Activated naive CD4-positive, alpha-beta T cell treated with Interleukin-2 at 50 U/mL for 16 hours (primary cell): ENCODE results near the gene STPG1.

ENCODE experiments used
- DNase-seq: peaks from one replicate; pipeline ENCODE4 v3.0.0-alpha.2; 2020

The STPG1 gene

DNA sequence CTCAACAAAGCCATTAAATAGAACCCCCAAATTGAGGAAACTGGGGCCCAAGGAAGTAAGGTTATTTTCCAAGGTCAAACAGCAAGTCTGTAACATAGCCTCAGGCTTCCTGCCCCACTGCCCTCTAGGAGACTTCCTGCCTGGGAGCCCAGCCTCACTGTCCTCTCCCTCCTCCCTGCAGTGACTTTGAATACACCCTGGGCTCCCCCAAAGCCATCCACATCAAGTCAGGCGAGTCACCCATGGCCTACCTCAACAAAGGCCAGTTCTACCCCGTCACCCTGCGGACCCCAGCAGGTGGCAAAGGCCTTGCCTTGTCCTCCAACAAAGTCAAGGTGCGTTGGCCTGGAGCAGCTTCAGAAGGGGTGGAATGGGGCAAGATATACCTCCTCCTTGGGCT, 76.1 kb downstream of the STPG1 start:
- DNase-seq, result no peak

DNA sequence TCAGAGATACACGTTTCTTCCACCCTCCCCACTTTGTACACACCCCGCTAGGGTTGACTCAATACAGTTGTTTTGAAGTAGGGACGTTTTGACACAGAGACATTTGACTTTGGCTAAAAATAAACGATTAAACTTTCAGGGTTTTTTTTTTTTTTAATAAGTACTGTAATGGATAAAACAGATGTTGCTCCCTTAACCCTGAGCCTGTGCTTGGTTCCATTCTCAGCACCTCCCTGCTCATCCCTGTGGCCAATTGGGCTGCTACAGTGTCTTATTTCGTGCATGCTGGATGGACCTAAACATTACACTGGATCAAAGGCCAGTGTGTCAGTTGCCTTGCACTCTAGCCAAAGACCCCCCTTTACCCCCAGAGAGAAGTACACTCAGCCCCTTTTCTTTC, 77.5 kb downstream of the STPG1 start:
- DNase-seq, result no peak

DNA sequence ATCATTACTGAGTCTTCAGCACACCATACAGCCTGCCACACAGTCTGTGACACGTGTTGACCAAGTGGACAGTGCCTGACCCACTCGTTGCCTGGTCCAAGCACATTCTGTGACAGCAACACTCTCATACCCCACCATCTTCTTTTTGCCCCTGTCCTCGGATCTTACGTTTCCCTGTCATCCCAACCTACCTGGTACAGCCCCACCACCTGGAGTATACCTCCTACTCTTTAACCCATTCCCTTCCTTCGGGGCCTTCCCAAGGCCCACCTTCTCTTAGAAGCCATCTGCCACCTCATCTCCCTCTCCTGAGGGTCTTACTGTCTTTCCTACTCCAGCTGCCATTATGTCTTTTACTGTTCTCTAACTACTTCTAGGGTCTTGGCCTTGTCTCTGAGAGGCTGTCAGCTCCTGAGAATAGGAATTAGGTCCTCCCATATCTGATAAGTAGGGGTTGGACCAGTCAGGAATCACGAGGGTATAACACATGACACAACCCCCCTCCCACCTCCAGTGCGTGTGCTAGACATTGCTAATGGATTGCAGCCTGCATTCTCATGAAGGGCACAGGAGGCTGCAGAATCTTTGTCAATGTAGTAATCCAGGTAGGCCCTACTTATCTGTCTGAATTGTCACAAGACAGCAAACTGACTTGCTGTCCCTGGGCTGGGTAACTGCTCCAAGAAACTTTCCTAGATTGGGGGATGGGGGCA, 81.5 kb downstream of the STPG1 start:
- DNase-seq, result no peak

DNA sequence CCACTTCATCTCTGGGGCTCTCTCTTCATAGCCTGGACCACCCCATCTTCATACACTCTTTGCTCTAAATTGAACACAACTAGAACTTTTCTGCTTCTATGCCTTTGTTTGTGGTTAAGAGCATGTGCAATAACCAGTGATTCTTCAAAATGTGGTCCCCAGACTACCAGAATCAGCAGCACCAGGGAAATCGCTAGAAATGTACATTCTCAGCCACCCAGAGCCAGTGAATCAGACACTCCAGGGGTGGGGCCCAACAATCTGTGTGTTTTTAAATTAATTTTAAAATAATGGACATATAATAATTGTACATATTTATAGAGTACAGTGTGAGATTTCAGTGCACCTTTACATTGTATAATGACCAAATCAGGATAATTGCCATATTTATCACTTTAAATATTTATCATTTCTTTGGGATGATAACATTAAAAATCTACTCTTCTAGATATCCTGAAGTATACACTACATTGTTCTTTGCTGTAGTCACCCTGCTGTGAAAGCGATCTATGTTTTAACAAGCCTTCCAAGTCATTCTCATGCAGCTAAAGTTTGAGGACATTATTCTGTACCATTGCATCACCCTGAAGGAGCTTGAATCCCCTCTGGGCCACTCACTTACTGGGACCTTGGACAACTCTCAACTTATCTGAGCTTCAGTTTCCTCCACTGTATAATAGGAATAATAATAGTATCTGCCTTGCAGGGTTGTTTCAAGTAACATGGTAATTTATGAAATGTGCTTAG, 83.6 kb downstream of the STPG1 start:
- no peak for DNase-seq

DNA sequence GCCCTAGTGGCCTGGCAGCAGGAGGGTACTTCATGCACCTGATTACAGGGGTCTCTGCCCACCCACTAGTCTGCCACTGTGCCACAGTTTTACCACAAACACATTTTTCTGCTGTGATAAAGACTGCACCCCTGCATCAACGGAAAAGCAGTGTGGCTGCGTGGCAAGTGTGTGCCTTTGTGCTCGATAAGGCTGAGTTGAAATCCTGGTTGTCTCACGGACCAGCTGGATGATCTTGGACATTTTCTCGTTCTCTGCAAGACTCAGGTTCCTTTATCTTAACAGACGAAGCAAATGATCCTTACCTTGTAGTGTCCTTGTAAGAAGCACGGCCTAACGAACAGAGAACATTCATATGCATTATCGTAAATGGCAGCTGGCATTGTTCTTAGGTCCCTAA, 84.3 kb downstream of the STPG1 start:
- no peak for DNase-seq

DNA sequence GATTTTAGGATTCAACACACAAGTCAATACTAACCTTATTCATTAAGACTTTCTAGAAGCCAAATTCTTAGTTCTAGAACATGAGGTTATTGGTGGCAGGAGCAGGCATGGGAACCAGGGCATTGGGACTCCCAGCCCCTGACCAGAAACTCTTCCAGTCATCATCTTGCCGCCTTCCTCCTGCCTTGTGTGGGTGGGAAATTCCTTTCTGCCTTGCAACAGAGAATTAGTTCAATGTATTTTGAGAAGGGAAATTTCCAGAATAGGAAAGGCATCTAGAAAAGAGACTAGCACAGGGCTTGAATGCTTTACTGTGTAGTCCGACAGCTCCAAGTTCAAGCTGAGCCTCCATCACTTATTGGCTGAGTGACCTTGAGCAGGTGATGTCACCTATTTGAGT, 85.7 kb downstream of the STPG1 start:
- no peak for DNase-seq

DNA sequence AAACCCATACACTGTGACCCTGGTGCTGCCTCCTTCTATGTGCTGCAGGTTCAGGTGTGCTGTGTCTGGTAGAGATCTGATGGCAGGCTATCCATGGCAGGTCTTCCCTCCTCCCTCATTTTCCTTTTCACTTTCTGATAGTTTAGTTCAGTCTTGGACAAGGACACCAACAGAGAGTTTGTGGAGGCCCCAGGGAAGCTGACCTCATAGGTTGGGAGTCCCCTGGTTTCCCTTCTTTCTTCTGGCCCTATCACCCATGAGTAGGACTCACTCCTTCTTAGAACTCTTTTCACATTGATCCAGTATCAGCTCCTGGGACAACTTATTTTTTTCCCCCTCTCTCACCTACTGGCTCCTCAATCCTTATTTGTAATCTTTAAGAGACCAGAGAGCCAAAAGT, 86.1 kb downstream of the STPG1 start:
- no peak for DNase-seq

DNA sequence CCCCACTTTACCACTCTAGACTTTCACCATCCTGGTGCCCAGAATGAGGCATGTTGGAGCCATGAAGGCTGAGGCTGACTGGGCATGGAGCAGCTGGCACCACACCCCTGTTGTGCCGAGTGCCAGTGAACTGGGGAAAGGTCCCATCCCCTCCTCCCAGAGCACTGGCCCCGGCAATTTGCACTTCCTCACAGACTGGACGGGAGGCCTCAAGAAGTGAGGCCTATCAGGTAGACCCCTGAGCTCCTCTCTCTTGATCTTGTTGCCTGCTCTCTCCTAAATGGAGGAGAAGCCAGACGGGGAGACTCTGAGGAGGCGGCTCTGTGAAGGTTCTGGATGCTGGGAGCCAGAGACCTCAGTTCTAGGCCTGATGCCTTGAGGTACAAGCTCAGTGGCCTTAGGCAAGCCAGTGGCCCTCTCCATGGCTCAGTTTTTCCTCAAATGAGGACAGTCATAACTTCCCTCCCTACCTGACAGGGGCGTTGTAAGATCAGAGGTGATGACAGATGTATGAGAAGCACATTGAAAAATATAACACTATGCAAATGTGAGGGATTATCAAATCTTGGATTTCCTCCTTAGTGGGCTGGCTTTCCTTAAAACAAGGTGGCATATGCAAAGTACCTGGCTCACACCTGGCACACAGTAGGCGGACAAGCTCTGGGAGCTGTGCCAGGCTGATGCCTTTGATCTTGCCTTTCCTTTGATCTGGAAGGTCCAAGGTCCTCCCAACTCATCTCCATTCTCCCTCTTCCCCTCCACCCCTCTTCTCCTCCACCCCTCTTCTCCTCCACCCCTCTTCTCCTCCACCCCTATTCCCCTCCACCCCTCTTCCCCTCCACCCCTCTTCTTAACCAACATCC, 87.8 kb downstream of the STPG1 start:
- no peak for DNase-seq

DNA sequence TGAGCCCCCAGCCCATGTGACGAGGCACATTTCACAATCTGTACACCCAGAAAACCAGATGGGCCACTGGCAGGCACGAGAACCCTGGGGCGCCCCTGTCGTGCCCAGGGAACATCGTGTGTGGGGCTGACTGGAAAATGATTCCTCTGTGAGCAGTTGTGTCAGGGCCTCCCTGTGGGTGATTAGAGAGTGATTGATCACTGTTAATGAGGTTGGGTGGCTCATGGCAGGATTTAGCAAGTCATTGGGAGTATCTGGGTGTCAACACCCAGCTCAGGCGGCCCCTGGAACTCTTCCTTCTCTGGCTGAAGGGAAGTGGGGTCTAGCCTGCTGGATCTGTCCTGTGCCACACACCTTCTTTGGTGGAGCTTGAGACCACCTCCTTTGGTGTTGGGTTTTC, 88.7 kb downstream of the STPG1 start:
- no peak for DNase-seq

DNA sequence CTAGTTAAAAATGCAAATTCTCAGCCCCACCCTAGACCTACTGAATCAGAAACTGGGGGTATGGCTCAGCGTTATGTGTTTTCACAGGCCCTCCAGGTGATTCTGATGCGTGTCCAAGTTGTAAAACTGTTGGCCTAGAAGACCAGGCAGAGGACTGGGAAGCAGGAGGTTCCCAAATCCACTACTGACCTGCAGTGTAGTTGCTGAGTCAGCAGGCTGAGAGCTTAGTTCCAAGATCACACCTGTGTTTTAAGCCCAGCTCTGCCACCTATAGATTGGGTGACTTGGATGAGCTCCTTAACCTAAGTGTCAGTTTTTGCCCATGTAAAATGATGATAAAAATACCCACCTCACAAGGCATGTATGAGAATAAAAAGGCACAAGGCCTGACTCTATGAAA, 90.3 kb downstream of the STPG1 start:
- DNase-seq, result no peak

DNA sequence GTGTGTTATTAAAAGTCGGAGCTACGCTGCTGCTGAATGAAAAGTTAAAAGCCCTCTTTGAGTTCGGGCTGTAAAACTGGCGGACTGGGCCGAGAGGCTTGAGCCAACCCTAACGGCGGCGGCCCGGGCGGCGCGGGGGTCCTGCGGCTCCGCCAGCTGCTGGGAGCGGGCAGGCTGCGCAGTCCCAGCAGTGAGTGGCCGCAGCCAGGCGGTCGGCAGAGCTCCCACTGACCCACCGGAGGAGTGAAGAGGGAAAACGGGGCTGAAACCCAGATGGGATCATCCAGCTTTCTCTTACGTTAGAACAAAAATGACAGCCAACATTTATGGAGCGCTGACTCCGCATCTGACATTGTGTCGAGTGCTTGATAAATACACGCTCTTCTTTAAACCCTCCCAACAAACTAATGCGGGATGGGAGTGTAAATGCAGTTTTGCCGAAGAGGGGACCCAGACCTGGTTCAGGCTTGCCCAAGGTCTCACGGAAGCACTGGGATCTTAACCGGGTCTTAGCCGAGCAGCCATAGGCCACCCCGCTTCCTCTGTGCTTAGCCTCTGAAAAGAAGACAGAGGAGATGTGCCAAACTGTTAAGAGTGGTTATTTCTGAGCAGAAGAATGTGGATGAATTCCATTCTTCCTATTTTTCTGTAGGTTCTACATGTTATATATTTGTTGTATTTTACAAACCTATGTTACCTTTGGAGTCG, 91.0 kb downstream of the STPG1 start:
- no peak for DNase-seq

DNA sequence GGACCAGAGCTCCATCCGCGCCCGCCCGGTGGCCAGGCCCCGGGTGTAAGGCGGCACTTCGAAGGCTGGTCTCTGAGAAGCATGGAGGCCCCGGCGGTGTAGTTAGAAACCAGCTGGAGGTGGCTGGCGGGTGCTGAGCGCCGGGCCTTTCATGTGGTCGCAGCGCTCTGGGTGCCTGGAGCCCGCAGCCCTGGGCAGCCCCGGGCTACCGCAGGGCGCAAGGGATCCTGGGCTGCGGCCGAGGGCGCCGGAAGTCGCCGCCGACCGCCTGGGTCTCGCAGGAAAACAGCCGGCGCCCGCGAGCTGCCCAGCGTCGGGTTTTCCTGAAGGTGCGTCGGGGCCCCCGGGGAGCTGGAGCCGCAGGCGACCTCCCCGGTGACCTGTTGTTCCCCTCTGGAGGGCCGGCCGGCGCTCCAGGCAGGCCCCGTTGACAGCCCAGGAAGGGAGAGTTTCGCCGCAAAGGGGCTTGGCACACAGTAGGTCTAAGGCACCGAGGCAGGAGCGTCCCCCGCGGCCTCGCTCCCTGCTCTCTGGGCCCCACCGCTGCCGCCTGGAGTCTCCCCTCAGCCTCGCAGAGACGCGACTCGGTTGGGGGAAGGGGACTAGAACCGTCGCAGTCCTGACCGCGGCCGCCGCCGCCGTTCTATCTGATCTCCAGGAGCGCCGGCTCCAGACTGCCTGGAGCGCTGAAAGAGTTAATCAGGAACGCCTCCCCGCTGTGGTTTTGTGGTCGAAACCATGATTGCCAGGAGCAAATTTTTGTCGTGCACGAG, 91.7 kb downstream of the STPG1 start:
- peak; percentile 76 for DNase-seq

DNA sequence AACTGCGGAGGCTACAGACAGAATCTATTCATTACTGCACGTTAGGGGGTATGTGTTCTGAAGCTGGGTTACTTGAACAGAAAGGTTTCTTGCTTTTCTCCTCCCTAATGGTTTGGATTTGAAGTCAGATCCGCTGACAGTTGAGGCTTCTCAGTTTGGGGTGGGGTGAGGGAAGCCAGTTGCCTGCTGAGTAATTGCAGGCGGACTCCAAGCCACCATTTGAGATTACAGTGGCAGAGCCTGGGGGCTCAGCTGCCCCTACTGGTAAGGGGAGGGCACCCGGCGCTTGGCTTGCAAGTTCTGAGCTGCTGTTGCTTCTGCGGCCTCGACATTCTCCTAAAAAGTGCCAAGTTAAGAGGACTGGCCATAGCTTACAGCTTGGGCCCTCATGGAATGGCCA, 92.5 kb downstream of the STPG1 start:
- DNase-seq, result no peak

DNA sequence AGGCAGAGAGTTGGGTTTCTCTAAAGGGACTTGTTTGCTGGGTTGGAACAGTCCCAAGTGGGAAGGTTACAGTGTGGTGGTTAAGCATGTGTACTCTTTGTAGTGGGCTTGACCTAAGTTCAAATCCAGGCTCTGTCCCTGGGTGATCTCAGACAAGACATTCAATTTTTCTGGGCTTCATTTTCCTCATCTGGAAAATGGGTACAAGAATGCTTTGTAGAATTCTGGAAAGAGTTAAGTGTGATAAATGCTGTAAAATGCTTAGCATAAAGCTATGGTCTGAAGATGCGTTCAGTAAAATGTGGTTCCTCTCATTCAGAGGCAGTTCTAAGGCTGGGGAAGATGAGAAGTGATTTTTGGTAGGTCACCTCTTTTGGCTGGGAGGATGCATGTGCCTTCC, 93.6 kb downstream of the STPG1 start:
- no peak for DNase-seq

DNA sequence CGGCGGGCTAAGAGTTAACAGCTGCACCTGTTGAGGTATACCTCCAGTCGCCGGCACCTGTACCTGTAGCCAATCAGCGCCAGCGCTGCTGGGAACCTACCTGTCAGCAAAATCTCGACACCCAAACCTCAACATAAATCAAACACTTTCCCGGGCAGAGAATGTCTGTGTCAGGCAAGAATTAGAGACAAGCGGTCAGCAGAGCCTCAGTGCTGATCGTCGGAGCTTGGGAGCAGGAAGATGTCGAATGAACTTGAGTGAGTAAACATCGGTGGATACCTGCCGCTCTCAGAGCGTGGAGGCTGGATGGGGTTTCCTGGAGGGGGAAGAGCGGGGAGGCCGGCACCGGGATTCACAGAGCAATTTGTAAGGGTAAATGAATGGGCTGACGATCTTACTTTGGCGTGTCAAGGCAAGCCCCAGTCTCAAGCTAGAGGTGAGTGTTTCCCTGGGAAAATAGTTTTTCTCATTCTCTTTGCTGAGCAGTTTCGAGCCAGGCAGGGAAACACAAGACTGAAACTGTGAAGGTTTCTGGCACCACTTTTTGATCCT, 94.2 kb downstream of the STPG1 start, which contains the start of gene GRHL3:
GRHL3 (plus strand) TSS at position 46 of the 552 bp plus-strand sequence; CDS start at position 241, 195 bp downstream.
- DNase-seq, result peak; percentile 9

DNA sequence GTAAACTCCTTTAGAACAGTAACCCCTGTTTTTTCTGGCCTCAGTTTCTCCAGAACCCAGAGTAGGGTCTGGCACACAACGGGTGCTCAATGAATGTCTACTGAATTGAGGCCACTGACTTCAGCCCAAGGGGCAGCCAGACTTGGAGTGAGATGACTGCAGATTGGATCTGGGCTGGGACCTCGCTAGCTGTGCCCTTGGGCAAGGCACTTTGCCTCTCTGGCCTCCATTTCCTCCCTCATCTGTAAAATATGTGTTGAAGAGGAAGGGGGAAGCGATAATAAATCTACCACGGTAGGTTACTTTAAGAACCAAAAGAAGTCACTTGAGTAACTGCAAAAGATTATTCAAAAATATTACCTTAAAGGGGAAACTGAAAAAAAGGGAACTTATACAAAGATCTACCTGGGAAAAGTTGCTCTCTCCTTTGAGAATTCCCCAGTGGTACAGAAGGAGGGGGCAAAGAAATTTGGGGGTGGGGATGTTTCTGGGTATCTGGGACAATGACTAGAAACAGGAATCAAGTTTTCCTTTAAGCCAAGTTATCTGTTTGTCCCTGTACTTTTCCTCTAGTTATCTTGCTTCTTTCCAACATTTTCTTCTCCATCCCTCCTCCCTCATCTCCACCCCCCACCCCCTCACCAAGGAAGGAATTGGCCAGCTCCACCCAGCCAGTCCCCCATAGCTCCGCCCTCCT, 94.8 kb downstream of the STPG1 start:
- no peak for DNase-seq

DNA sequence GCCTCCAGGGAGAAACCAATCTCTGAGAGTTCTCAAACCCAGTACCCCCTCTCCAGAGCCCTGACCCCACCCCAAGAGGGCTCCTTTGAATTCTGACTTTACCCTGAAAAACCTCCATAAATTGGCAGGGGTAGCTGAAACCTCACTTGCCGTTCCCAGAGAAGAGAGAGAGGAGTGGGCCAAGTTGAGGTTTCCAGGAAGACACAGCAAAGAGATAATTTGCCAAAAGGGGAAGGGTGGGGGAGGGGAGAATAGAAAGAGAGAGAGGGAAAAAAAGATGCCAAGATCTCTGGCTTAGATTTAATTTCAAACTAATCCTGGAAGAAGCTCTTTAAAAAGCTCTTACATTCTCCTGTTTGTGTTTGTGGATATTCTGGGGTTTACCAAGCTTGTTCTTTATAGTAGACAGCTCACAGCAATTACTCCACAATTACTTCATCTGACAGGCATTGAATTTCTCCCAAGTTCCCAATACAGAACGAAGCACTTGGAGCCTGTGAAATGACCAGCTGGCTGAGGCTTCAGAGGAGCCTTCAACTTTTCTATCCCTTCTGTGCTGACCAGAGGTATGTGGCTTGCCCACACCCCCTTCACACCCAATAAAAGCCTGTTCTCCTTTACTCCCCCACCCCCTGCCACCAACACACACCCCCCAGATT, 95.5 kb downstream of the STPG1 start:
- DNase-seq, result no peak

DNA sequence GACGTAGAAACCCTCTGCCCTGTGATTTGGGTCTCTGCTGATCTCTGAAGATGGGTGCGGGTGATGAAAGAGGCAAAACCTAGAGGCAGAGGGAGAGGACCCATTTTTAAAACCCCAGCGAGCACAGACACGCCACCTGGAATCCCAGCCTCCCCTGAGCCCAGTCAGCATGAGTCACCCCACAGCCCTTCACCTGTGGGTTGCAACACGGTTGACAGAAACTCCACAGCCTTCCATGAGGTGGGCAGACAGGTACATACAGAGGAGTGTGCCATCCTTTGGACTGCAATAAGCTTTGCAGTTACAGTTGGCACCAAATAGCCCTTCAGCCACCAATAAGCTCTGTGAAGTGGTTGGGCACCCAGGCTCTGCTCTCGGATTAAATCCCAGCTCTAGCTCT, 96.5 kb downstream of the STPG1 start:
- DNase-seq, result no peak

DNA sequence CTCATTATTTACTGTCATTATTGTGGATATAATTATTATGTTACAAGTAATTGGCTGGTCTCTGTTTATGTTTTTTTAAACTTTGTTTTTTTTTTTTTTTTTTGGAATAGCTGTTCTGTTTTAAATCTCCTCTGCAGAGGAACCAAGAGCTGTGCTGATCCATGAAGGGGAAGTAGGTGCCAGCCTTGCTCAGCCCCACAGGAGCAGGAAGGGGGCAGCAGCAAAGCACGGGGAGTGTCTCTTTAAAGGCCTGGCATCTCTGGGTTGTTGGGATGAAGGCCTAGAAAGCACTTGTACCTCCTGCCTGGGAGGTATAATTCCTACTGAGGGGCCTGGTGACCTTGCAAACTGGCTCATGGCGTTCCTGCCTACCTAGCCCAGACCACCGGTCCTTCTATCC, 96.9 kb downstream of the STPG1 start:
- no peak for DNase-seq

DNA sequence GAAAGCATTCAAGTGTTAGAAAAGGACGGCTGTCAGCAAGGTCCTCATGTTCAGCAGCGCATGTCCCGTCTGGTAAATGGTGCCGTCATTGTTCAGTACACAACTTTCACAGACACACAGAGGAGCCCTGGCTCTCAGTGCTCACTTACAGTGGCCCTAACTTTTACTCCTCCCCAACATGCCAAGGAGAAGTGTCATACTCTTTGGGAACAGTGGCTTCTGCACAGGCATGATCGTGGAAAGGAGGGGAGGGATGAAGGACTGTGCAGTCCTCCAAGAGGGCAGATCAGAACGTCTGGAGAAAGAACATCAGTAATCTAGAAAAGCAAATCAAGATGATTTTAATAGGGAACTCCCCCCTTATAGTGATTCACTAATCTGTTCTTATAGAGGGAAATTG, 98.2 kb downstream of the STPG1 start:
- DNase-seq, result no peak

DNA sequence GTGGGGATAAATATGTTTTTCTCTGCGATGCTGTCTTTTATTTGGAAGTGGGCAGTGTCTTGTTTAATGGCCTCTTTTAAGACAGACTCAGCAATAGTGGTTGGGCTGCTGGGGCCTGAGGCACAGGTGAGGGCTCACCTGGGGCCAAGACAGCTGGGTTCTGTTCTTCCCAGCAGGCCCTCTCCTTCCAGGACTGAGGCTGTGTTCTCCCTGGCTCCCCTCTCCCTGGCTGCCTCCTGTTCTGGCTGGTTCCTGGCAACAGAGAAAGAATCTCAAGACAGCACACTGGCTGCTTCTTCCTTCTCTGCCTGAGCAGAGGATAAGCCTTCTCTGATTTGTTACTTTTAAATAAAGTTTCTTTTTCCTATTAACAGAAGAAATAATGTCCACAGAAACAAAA, 101.8 kb downstream of the STPG1 start:
- no peak for DNase-seq
